Aorta (tissue), 5 donors: ENCODE data around the gene B4GALT1. TPM values are rescaled to one million over a fixed set of nuclear protein-coding genes. Genes with fewer than 3 reads are reported as not detected.

Source experiments
- ATAC-seq: fragments of 200-7000 bp; cut with Tn5 transposase; one replicate; pipeline ENCODE4 v1.9.1; 2022; ENCODE audit warnings: moderate library complexity; ENCODE audit not compliant: low FRiP score
- DNase-seq, 2 donors: peaks; one replicate each; pipeline ENCODE4 v3.0.0-alpha.2; 2020
- H3K27ac ChIP-seq, 2 donors: one replicate each; pipeline ENCODE4 v1.5.1; 2013; ENCODE audit warnings: low read length in 2 of 2, mild to moderate bottlenecking in 2 of 2, moderate library complexity in 2 of 2, control low read depth in 1 of 2, inconsistent platforms in 1 of 2, low read depth in 1 of 2
- H3K27me3 ChIP-seq, 2 donors: one replicate each; pipeline ENCODE4 v1.6.1; 2013; ENCODE audit warnings: control low read depth in 1 of 2, low read length in 1 of 2, mild to moderate bottlenecking in 1 of 2, moderate library complexity in 1 of 2; ENCODE audit not compliant: insufficient read depth in 2 of 2, control insufficient read depth in 1 of 2
- H3K36me3 ChIP-seq, 2 donors: one replicate each; pipeline ENCODE4 v1.6.1; 2013; ENCODE audit warnings: control low read depth in 1 of 2, low read length in 1 of 2, mild to moderate bottlenecking in 1 of 2; ENCODE audit not compliant: insufficient read depth in 2 of 2, control insufficient read depth in 1 of 2
- H3K4me1 ChIP-seq, 2 donors: one replicate each; pipeline ENCODE4 v1.6.1; 2013; ENCODE audit warnings: low read length in 2 of 2, control low read depth in 1 of 2, mild to moderate bottlenecking in 1 of 2, moderate library complexity in 1 of 2; ENCODE audit not compliant: insufficient read depth in 2 of 2, control insufficient read depth in 1 of 2
- H3K4me3 ChIP-seq, 2 donors: one replicate each; pipeline ENCODE4 v1.5.1; 2013; ENCODE audit warnings: low read length in 2 of 2, control low read depth in 1 of 2, mild to moderate bottlenecking in 1 of 2
- H3K9me3 ChIP-seq: one replicate; pipeline ENCODE4 v1.6.1; 2013; ENCODE audit warnings: mild to moderate bottlenecking, low read length; ENCODE audit not compliant: control insufficient read depth
- WGBS, 2 donors: extraction: QIAGEN DNeasy Blood & Tissue Kit; methylation state at CpG; one replicate each; pipeline ENCODE4 v1.1.7; 2013; 5-methylcytosine and 5-hydroxymethylcytosine counted together
- intact Hi-C, 2 donors: fragments of 100-400 bp; cut with DNase I; formaldehyde crosslinking; loops; one replicate each; pipeline versions ENCODE4 v1.14.2 to v1.15.0; 2022
- polyA plus RNA-seq, 2 donors: library from polyadenylated mRNA; stranded (reverse); fragments of 200-250 nt; gene quantifications; one replicate each; pipeline ENCODE4 v1.2.3, GENCODE V29; 2013
- total RNA-seq, 2 donors: library from RNA; stranded (reverse); fragmentation: NEBNext Ultra II Directional; extraction: Animal tissue kit (Norgen Biotek cat#: 25700); gene quantifications; one replicate each; pipeline ENCODE4 v1.2.1, GENCODE V29; 2021
- donor health status: healthy with polysubstance abuse.
- donor health status: Bipolar disorder and iron deficiency.
- donor health status: DM: no; HTN: no; CAD: no.
- donor health status: DM: no; HTN: no; CAD: no.
- donor health status: DM: yes; HTN: yes; CAD: no.

Gene B4GALT1
- total and polyA plus RNA-seq, 4 donors: 15.2 to 95.6 (median 55.2) TPM

DNA sequence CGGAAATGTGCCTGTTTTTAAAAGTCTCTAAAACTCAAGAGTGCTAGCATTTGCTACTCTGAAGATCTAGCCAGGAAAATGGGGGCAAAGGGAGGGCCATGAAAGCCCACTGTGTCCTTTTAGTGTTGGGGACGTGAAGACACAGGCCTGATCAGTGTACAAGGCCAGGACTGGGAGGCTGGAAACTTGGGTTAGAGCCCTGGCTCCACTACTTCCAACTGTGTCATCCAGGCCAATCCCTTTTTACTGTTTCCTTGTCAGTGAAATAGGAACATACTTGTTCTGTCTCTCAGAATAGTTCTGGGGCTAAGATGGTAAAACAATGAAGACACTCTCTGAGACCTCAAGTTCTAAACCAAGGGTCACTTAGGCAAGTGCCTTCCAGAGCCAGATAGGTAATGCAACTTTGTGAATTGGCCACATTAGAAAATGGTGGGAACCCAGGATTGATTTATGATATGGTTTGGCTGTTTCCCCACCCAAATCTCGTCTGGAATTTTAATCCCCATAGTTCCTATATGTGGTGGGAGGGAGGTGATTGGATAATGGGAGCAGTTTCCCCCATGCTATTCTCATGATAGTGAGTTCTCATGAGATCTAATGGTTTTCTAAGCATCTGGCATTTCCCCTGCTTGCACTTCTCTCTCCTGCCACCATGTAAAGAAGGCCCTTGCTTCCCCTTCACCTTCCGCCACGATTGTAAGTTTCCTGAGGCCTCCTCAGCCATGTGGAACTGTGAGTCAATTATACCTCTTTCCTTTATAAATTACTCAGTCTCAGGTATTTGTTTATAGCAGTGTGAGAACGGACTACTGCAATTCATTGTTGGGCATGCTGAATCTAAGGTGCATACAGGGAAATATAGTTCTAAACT, 30.4 kb upstream of the B4GALT1 start:
- Histone ChIP-seq H3K36me3 (no peaks in the 10 kb centered on the region), H3K9me3 (no peaks in the 10 kb centered on the region), H3K27me3 (no peaks in the 10 kb centered on the region), H3K27ac (peak overlapping the region; percentile 52 to 79), H3K4me3 (no peak overlapping the region), H3K4me1 (peaks cover 0 to 3% of the 10 kb centered on the region in 2 donors)
- intact Hi-C loops: loop anchor here in 1 of 2 donors (1.0 kb wide), 1 partner anchor 30 kb away; the partner anchor contains the start of gene B4GALT1
- ATAC-seq (peak; percentile 73), DNase-seq (no peak)
- WGBS, 2 donors: 28% methylated on average over 6 of the region's 6 CpGs

DNA sequence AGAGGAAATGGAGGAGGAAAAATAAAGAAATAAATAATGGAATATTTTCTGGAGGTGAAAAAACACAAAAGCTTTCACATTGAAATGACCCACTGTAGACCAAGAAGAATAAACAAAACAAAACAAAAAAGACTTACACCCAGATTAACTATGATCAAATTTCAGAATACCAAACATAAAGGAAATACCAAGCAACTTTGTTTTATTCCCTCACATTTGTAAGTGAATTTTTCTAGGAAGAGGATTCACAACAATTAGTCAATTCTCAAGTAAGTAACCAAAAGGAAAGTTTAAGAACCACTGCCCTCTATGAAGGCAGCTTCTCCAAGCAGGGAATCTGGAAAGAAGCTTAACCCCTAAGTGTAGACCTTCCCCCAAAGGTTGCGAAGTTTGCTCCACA, 29.6 kb upstream of the B4GALT1 start:
- Histone ChIP-seq H3K27ac (peak overlapping the region; percentile 52 to 68), H3K36me3 (no peaks in the 10 kb centered on the region), H3K4me1 (peaks cover 0 to 3% of the 10 kb centered on the region in 2 donors), H3K4me3 (no peak overlapping the region), H3K27me3 (no peaks in the 10 kb centered on the region), H3K9me3 (no peaks in the 10 kb centered on the region)
- DNase-seq (no peak), ATAC-seq (no peak)
- intact Hi-C loops: no loop called here
- 92 to 95% methylated on average over 1 of the region's 1 CpG for WGBS, 2 donors

DNA sequence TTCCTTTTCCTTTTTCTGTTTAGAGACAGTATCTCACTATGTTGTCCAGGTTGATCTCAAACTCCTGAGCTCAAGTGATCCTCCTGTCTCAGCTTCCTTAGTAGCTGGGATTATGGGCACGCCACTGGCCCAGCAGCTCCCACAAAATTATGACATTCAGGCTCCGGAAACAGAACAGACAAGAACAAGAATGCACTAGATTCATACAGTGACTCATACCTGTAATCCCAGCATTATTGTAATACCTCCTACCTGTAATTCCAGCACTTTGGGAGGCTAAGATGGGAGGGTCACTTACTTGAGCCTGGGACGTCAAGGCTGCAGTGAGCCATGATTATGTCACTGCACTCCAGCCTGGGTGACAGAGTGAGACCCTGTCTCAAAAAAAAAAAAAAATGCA, 26.7 kb upstream of the B4GALT1 start:
- Histone ChIP-seq H3K27me3 (no peaks in the 10 kb centered on the region), H3K4me3 (no peak overlapping the region), H3K27ac (no peak overlapping the region), H3K36me3 (no peaks in the 10 kb centered on the region), H3K9me3 (no peaks in the 10 kb centered on the region), H3K4me1 (peaks cover 0 to 3% of the 10 kb centered on the region in 2 donors)
- no peak for ATAC-seq
- no peak for DNase-seq
- intact Hi-C loops: no loop called here
- 62 to 89% methylated on average over 3 of the region's 3 CpGs for WGBS, 2 donors

DNA sequence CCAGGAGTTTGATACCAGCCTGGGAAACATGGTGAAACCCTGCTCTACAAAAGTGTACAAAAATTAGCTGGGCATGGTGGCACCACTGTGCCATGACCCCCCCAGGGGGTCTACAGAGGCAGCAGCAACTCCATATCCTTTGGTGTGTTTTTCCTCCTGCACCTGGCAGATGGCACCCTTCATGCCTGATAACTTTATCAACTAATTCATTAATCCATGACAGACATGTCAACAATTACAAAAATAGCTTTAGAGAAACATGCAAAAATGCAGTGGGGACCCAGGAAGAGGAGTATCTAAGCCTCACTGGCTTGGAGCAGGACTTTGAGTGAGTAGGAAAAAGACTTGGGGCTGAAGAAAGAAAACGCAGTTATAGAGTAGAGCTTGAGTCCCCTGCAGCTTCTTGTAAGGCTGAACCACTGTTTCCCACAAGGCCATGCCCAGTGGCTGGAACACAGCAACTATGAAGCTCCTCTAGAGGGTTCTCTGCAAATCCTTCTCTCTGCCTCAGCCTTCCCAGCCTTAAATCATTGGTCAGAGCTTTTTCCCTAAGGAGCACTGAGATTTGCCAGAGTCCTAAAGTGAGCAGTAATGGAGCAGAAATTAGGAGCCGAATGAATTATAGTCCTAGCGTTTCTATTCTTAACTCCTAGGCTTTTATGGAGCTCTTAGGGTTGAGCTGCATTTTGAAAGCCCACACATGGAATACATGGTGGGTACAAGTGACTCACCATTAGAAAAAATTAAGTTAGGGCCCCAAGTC, 25.5 kb upstream of the B4GALT1 start:
- DNase-seq (no peak), ATAC-seq (peak; percentile 83)
- Histone ChIP-seq H3K27ac (peak overlapping the region; percentile 55 to 69), H3K27me3 (no peaks in the 10 kb centered on the region), H3K4me3 (no peak overlapping the region), H3K36me3 (no peaks in the 10 kb centered on the region), H3K4me1 (peaks cover 1 to 3% of the 10 kb centered on the region in 2 donors), H3K9me3 (no peaks in the 10 kb centered on the region)
- intact Hi-C loops: no loop called here
- WGBS, 2 donors: 3 to 4% methylated on average over 3 of the region's 3 CpGs

DNA sequence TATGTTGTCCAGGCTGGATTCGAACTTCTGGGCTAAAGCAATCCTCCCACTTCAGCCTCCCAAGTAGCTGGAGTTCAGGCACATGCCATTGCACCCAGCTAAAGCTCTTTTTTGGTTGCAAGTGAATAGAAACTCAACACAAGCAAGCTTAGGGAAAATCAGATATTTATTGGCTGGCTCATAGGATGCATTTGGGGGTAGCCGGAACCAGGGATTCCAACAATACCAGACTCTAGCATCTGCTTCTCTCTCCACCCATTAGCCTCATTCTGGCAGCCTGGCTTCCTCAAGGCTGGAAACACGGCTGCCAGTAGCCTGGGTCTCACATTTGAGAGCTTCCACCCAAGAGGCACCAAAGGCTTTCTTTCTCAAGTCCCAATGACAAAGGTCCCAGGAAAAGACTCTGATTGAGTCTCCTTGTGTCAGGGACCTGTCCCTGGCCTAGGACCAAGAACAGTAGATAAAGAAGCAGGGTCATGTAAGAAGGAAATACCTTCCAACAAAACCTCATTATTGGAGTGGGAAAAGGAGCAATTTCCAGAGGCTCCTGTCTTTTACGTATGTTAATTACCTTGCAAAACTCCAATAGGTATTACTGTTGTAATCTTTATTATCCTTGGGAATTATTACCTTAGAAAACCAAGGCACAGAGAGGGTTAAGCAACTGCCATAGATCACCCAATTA, 23.0 kb upstream of the B4GALT1 start:
- 77 to 79% methylated on average over 4 of the region's 4 CpGs for WGBS, 2 donors
- H3K4me3 ChIP-seq: no peak overlapping the region
- intact Hi-C loops: no loop called here
- no peak overlapping the region for H3K27ac ChIP-seq
- no peak for DNase-seq
- no peaks in the 10 kb centered on the region for H3K9me3 ChIP-seq
- no peaks in the 10 kb centered on the region for H3K27me3 ChIP-seq
- peaks cover 3 to 6% of the 10 kb centered on the region in 2 donors for H3K4me1 ChIP-seq
- H3K36me3 ChIP-seq: no peaks in the 10 kb centered on the region
- ATAC-seq: no peak

DNA sequence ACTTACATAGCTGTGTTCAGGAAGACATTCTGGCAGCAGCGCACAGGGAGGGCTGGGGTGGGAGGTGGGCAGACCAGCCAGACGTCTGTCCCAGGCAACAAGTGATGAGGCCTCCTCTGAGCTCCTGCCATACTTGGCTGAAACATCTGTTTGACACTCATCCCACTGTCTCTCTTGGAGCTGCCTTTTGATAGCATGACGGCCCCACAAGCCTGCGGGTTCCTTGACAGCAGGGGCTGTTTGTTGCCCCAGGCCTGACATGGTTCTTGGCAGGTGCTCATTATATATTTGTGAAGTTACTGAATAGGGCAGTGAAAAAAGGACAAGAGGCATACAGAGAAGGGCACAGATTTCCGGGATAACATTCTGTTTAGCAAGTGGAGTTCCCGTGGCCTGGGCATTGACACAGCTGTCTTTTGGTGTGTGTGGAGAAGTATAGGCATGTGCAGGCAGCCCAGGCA, 22.2 kb upstream of the B4GALT1 start:
- no peak overlapping the region for H3K27ac ChIP-seq
- H3K9me3 ChIP-seq: no peaks in the 10 kb centered on the region
- 21 to 34% methylated on average over 6 of the region's 6 CpGs for WGBS, 2 donors
- H3K27me3 ChIP-seq: no peaks in the 10 kb centered on the region
- H3K36me3 ChIP-seq: no peaks in the 10 kb centered on the region
- no peak overlapping the region for H3K4me3 ChIP-seq
- ATAC-seq: no peak
- H3K4me1 ChIP-seq: peaks cover 3 to 6% of the 10 kb centered on the region in 2 donors
- intact Hi-C loops: no loop called here
- no peak for DNase-seq

DNA sequence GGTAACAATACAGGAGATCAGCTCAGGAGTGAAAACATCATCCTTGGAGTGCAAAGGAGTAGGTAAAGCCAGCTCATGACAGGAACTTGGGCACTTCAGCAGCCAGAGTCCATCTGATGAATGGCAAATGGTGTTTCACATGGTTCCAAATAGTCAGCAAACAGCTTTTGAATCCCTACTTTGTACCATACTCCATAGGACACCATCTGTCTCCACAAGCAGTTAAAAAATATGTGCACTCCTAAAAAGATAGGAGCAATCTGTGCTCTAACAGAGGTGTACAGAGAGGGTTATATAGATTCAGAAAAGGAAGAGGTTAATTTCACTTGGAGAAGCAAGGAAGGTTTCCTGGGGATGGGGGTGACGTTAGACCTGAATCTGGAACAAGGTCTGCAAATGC, 21.6 kb upstream of the B4GALT1 start:
- WGBS, 2 donors: 27 to 32% methylated on average over 1 of the region's 1 CpG
- Histone ChIP-seq H3K36me3 (no peaks in the 10 kb centered on the region), H3K27me3 (no peaks in the 10 kb centered on the region), H3K9me3 (no peaks in the 10 kb centered on the region), H3K27ac (no peak overlapping the region), H3K4me1 (peaks cover 3 to 6% of the 10 kb centered on the region in 2 donors), H3K4me3 (no peak overlapping the region)
- DNase-seq (no peak), ATAC-seq (no peak)
- intact Hi-C loops: no loop called here

DNA sequence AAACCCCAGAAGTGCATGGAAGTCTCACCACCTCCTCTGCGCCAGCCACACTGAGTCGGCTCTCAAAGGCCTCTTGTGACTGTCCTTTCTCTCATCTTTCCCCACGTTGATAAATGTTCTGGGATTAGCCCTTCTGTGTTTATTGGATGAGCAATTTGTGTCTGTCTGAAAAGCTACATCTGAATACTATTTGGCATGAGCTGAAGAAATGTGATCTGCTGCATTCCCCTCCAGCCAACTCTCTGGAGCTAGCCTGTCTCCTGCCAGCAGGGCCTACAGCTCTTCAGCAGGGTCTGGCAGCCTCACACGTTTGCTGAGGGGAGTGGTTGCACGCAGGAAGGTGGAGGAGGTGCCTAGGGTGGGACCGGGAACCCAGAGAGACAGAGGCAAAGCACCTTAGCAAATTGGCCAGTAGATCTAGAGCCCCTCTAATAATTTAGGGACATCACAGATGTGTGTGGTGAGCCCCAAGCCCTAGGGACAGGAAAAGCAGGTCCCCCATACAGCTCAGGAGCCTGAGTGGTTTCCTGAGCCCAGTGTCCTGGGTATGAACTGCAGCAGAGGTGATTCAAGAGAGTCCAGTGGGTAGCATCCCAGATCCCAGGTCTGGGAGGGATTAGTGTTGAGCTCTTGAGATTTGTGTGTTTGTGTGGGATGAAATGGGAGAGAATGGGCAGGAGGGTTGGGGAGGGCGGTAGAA, 20.5 kb upstream of the B4GALT1 start:
- 16 to 23% methylated on average over 7 of the region's 7 CpGs for WGBS, 2 donors
- Histone ChIP-seq H3K36me3 (no peaks in the 10 kb centered on the region), H3K4me3 (no peak overlapping the region), H3K27ac (peak overlapping the region in 1 of 2 donors; percentile 80), H3K4me1 (peaks cover 3 to 6% of the 10 kb centered on the region in 2 donors), H3K27me3 (no peaks in the 10 kb centered on the region), H3K9me3 (no peaks in the 10 kb centered on the region)
- DNase-seq (peak in 1 of 2 donors; percentile 64), ATAC-seq (peak; percentile 67)
- intact Hi-C loops: no loop called here
